Chondrocyte (in vitro differentiated cells): ENCODE data around the gene HNMT. TPM values are rescaled to one million over a fixed set of nuclear protein-coding genes. Genes with fewer than 3 reads are reported as not detected.

Experiments used
- DNase-seq: peaks from one replicate; pipeline ENCODE4 v3.0.0; 2021; ENCODE audit warnings: mixed read lengths, low spot score
- H3K27ac Mint-ChIP-seq: one replicate; pipeline ENCODE4 v1.8.0; 2021; ENCODE audit warnings: mild to moderate bottlenecking, moderate library complexity, mixed read lengths; ENCODE audit not compliant: unreplicated experiment
- H3K27me3 Mint-ChIP-seq: 2 replicates; pipeline ENCODE4 v1.8.0; 2021; ENCODE audit warnings: low read depth, mixed read lengths
- H3K36me3 Mint-ChIP-seq: 2 replicates; pipeline ENCODE4 v1.8.0; 2021; ENCODE audit warnings: low read depth, mixed read lengths
- H3K4me1 Mint-ChIP-seq: 2 replicates; pipeline ENCODE4 v1.8.0; 2021; ENCODE audit warnings: low read depth, mild to moderate bottlenecking, mixed read lengths
- H3K4me3 Mint-ChIP-seq: one replicate; pipeline ENCODE4 v1.8.0; 2021; ENCODE audit warnings: mild to moderate bottlenecking, moderate library complexity, mixed read lengths; ENCODE audit not compliant: unreplicated experiment
- H3K9me3 Mint-ChIP-seq: 2 replicates; pipeline ENCODE4 v1.8.0; 2021; ENCODE audit warnings: low read depth, mixed read lengths
- CTCF ChIP-seq: fragments of 200-600 bp; sonication (generic); IDR thresholded peaks from 2 replicates; pipeline ENCODE4 v1.5.0; 2021; ENCODE audit warnings: antibody characterized with exemption, mild to moderate bottlenecking, moderate library complexity
- total RNA-seq: library from RNA; stranded (reverse); gene quantifications from 3 replicates; pipeline ENCODE4 v1.2.1, GENCODE V29; 2021

HNMT gene
- total RNA-seq, 1 donor from 2014 or later: 4.6 TPM

DNA sequence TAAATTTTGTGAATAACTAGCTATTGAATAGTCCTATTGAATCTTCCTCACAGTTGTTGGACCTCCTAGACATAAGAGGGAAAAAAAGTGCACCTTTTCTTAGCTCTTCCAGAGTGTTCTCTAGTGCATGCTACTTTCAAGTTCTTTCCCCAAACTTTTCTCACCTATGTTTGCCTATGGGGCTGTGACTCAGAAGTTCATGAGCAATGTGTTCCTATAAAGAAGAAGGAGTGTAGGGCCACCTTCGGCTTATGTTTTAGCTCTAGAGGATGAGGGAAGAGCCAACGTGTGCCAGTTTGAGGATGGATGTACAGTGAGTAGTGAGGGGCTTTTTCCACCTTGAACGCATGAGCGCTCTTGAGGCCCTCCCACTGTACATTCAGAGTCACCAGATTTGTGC is 27.0 kb upstream of the HNMT start:
- no peak for DNase-seq
- Mint-ChIP-seq H3K36me3 (no peaks in the 10 kb centered on the region), H3K4me1 (peaks cover 9% of the 10 kb centered on the region), H3K27me3 (peaks cover 5% of the 10 kb centered on the region), H3K27ac (no peak overlapping the region), H3K4me3 (no peak overlapping the region), H3K9me3 (peaks cover 4% of the 10 kb centered on the region)
- TF ChIP-seq CTCF: no peak

DNA sequence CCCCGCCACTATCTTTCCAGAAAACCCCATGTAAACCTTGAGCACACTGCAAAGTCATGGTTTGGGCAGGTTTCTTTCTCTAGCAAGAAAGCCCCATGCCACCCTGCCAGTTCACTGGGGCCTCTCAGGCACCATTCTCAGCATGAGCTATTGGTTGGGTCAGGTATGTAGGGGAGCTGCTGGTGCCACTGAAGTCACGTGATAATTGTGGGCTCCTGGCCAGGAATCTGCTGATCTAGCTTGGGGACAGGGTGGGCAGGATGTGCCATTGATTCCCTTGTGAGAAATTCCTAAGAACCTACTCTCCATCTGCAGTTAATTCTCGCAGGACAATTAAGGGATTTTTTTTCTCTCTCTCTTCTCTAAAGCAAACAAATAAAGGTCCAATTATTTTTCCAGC is 26.5 kb upstream of the HNMT start:
- H3K4me3 Mint-ChIP-seq: no peak overlapping the region
- peaks cover 4% of the 10 kb centered on the region for H3K9me3 Mint-ChIP-seq
- no peak for TF ChIP-seq CTCF
- peaks cover 14% of the 10 kb centered on the region for H3K4me1 Mint-ChIP-seq
- no peaks in the 10 kb centered on the region for H3K36me3 Mint-ChIP-seq
- H3K27ac Mint-ChIP-seq: no peak overlapping the region
- peaks cover 5% of the 10 kb centered on the region for H3K27me3 Mint-ChIP-seq
- no peak for DNase-seq

DNA sequence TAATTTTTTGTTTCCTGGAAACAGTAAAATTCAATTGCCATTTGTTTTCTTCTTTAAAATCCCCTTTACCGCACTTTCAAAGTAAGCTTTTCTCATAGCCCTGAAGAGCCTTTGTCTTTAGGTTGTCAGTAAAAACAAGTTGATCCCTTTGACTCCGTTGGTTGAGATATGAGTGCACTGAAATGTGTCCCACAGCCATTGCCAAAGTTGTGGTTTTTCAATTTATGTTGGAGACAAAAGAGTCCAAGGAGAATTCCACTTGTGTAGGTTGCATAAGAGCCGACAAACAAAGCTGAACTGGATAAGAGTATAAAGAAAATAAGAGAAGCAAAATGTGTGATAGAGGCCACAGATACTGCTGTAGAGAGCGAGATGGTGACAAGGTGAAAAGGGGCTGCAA is 26.1 kb upstream of the HNMT start:
- Mint-ChIP-seq H3K27ac (no peak overlapping the region), H3K4me1 (peaks cover 15% of the 10 kb centered on the region)

DNA sequence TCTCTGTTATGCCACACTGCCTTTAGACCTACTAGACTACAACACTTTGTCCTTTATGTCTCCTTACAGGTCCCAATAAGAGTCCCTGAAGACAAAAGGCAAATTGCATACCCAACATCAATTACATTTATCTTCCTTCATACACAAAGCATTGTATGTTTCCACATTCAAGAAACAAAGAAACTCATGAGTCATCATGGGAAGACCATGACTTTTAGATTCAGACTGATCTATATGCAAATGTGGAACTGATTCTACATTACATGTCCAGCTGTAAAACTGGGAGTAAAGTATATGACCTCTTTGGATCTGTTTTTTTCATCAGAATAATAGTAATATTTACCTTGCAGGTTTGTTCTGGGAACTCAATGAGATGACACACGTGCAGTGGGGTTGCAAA is 25.2 kb upstream of the HNMT start:
- no peak for TF ChIP-seq CTCF
- Mint-ChIP-seq H3K9me3 (peaks cover 4% of the 10 kb centered on the region), H3K27ac (no peak overlapping the region), H3K4me1 (peaks cover 15% of the 10 kb centered on the region), H3K4me3 (no peak overlapping the region), H3K27me3 (peaks cover 7% of the 10 kb centered on the region), H3K36me3 (no peaks in the 10 kb centered on the region)
- DNase-seq: no peak

More for the DNA sequence above, 26.1 kb upstream of the HNMT start:
- Mint-ChIP-seq H3K36me3 (no peaks in the 10 kb centered on the region), H3K9me3 (peaks cover 4% of the 10 kb centered on the region), H3K4me3 (no peak overlapping the region), H3K27me3 (peaks cover 5% of the 10 kb centered on the region)
- no peak for DNase-seq
- no peak for TF ChIP-seq CTCF

- Mint-ChIP-seq H3K36me3 (no peaks in the 10 kb centered on the region), H3K27ac (no peak overlapping the region), H3K4me1 (peaks cover 15% of the 10 kb centered on the region), H3K4me3 (no peak overlapping the region), H3K27me3 (peaks cover 7% of the 10 kb centered on the region), H3K9me3 (peaks cover 3% of the 10 kb centered on the region)
- DNase-seq: no peak
- TF ChIP-seq CTCF: no peak
Measured at GRCh38 chr2:137940154-137940553, 24.1 kb upstream of the HNMT start.
